ENCODE results near the gene RPL23.
A peak's percentile ranks its signal among the peaks of the same experiment; 100 is the strongest.

RPL23 gene

GRCh38 chr17:38872671-38873385, 19.3 kb upstream of the RPL23 start:
- 0 out of 2 replicates have a peak overlapping the region, but pooled peaks have one; percentile 11 for H3K27ac ChIP-seq (ENCODE audit: low read depth, low read length)
- H3K36me3 ChIP-seq (ENCODE audit: insufficient read depth, low read length): peaks cover 6% of the 10 kb centered on the region; the same call in 1 of the 2 replicates
- H2AFZ ChIP-seq (ENCODE audit: low read length, unreplicated experiment): no peak overlapping the region
- H3K79me2 ChIP-seq (ENCODE audit: control insufficient read depth, insufficient read depth, low read length, unreplicated experiment): peaks cover 74% of the 10 kb centered on the region
- H3K4me1 ChIP-seq (ENCODE audit: control insufficient read depth, insufficient read depth, low read length, unreplicated experiment): peaks cover 57% of the 10 kb centered on the region
- peak overlapping the region; percentile 99 for H3K4me3 ChIP-seq (ENCODE audit: low read depth, low read length)
- H3K27me3 ChIP-seq (ENCODE audit: insufficient read depth, low read length): no peaks in the 10 kb centered on the region

GRCh38 chr17:38872027-38872511, 18.5 kb upstream of the RPL23 start:
- Histone ChIP-seq H3K4me1 (ENCODE audit: control insufficient read depth, insufficient read depth, low read length, unreplicated experiment) (peaks cover 52% of the 10 kb centered on the region), H3K36me3 (ENCODE audit: insufficient read depth, low read length) (peaks cover 5% of the 10 kb centered on the region; the same call in 1 of the 2 replicates), H3K27ac (ENCODE audit: low read depth, low read length) (peak overlapping the region; percentile 12; the same call in 1 of the 2 replicates), H2AFZ (ENCODE audit: low read length, unreplicated experiment) (no peak overlapping the region), H3K4me3 (ENCODE audit: low read depth, low read length) (peak overlapping the region; percentile 99), H3K27me3 (ENCODE audit: insufficient read depth, low read length) (no peaks in the 10 kb centered on the region), H3K79me2 (ENCODE audit: control insufficient read depth, insufficient read depth, low read length, unreplicated experiment) (peaks cover 66% of the 10 kb centered on the region)

DNA sequence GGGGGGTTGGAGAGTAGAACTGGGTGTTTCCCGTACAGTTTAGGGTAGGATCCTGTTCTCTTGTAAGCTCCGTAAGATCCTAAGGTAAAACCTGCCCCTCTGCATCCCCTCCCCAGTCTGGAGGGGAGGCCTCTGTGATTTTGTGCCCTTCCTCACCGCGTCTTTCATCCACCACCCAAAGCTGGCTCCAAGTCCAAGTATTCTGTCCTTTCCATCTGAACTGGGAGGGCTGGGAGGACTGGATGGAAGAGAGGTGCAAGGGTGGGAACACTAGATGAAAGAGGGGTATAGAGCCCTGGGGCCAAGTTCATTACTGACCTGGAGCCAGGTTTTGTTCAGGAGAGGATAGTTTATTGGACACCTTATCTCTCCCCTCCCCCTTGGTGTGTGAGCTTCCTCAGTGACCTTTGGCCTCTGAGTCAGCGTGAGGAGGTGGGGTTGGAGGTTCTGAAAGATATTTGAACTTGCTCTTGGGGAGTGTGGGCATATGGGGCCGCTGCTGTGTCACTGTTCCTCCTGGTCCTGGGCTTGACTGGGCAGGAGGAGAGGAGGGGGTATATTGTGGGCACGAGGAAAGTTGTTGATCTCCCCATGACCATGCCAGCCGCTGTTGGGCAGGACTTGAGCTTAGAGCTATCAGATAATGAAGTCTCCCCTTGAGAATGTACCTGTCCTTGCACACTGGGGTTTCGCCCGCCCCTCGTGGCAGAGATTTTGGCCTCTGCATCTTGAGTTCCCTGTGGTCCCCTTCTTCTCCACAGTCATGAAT, 17.9 kb upstream of the RPL23 start:
- peak overlapping the region; percentile 57 for H3K27ac ChIP-seq (ENCODE audit: low read depth, low read length)
- no peaks in the 10 kb centered on the region for H3K27me3 ChIP-seq (ENCODE audit: insufficient read depth, low read length)
- H3K36me3 ChIP-seq (ENCODE audit: insufficient read depth, low read length): peaks cover 5% of the 10 kb centered on the region; the same call in 1 of the 2 replicates
- H2AFZ ChIP-seq (ENCODE audit: low read length, unreplicated experiment): no peak overlapping the region
- H3K4me3 ChIP-seq (ENCODE audit: low read depth, low read length): peak overlapping the region; percentile 99
- peaks cover 61% of the 10 kb centered on the region for H3K79me2 ChIP-seq (ENCODE audit: control insufficient read depth, insufficient read depth, low read length, unreplicated experiment)
- peaks cover 50% of the 10 kb centered on the region for H3K4me1 ChIP-seq (ENCODE audit: control insufficient read depth, insufficient read depth, low read length, unreplicated experiment)

- Histone ChIP-seq H3K79me2 (ENCODE audit: control insufficient read depth, insufficient read depth, low read length, unreplicated experiment) (peaks cover 54% of the 10 kb centered on the region), H3K36me3 (ENCODE audit: insufficient read depth, low read length) (peaks cover 5% of the 10 kb centered on the region; the same call in 1 of the 2 replicates), H3K4me1 (ENCODE audit: control insufficient read depth, insufficient read depth, low read length, unreplicated experiment) (peaks cover 46% of the 10 kb centered on the region), H3K27ac (ENCODE audit: low read depth, low read length) (peak overlapping the region; percentile 72), H3K4me3 (ENCODE audit: low read depth, low read length) (peak overlapping the region; percentile 99), H2AFZ (ENCODE audit: low read length, unreplicated experiment) (peak overlapping the region; percentile 70), H3K27me3 (ENCODE audit: insufficient read depth, low read length) (no peaks in the 10 kb centered on the region)
These were observed 17.0 kb upstream of the RPL23 start for GRCh38 chr17:38870259-38871165.

- Histone ChIP-seq H2AFZ (ENCODE audit: low read length, unreplicated experiment) (peak within 1 kb of the TSS; percentile 70), H3K4me1 (ENCODE audit: control insufficient read depth, insufficient read depth, low read length, unreplicated experiment) (peaks cover 37% of the 10 kb centered on the region)
These were observed 16.2 kb upstream of the RPL23 start, which contains the start of gene LASP1 for GRCh38 chr17:38869526-38870258. TSS of gene LASP1 (plus strand) at chr17:38870058. CDS start at chr17:38870190, 132 bp downstream.

DNA sequence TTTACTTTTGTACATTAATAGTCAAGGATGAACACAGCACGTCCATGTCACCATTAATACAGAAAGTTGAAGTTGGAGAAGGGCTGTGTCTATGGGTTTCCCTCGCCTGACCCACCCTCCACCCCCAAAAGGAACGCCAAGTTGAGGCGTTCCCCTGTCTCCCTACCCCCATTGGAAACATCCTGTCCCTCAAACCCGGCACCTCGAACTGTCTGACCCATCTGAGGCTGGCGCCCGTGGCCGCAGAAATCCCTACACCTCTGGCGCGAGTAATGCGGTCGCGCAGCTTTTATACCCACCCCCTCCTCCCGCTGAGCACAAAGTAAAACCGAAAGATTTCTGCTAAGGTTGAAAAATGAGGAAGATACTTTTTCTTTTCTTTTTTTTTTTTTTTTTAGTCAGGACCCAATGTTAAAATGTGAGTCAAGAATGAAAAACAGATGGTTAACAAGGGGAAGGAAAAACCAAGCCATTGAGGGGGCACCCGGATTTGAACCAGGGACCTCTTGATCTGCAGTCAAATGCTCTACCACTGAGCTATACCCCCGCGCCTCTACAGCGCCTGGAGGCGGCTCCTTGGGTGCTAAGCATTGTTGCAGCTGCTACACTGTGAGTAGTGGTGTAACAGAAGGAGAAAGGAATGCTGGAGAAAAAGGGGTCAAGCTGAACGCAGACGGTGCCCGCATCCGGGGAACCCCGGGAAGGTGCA, 15.4 kb upstream of the RPL23 start:
- peaks cover 31% of the 10 kb centered on the region for H3K4me1 ChIP-seq (ENCODE audit: control insufficient read depth, insufficient read depth, low read length, unreplicated experiment)

More at GRCh38 chr17:38869526-38870258, 16.2 kb upstream of the RPL23 start, which contains the start of gene LASP1:
- peak within 1 kb of the TSS; percentile 99 for H3K4me3 ChIP-seq (ENCODE audit: low read depth, low read length)
- H3K79me2 ChIP-seq (ENCODE audit: control insufficient read depth, insufficient read depth, low read length, unreplicated experiment): peaks cover 46% of the 10 kb centered on the region
- peaks cover 5% of the 10 kb centered on the region; the same call in 1 of the 2 replicates for H3K36me3 ChIP-seq (ENCODE audit: insufficient read depth, low read length)
- H3K27me3 ChIP-seq (ENCODE audit: insufficient read depth, low read length): no peaks in the 10 kb centered on the region
- H3K27ac ChIP-seq (ENCODE audit: low read depth, low read length): peak within 1 kb of the TSS; percentile 79

DNA sequence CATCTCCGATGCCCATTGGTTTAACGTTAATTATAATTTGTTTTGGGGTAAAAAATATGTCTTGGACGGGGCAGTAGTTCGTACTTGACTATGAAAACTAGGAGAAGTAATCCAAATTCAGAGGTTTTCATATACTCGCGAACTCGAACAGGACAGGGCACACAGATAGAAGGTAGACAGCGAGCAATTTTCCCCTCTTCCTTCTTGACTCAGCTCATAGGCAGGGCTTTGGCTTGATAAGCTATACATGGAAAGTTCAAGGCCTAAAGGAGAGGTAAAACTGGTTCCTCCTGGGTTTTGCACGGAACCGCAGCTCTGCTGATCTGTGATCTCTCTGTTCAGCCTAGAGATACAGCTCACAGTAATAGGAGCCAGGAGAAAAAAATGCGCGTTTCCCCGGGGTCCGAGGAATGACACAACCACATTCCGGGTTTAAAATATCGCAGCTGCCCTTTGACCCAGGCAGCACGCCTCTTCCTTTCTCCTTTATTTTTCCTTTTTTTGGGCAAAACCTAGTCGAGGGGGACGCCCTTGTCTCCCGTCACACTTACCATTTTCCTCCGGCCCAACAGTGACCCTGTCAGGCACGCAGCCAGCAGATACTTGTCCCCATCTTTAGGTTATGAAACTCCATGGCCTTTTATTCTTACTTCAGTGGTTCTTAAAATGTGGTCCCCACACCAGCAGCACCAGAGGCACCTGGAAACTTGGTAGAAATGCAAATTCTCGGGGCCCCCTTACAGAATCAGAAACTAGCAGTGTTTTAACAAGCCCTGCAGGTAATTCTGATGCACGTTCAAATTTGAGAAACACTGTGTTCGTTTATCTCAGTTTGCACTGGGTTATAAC, 14.7 kb upstream of the RPL23 start:
- peaks cover 5% of the 10 kb centered on the region; the same call in 1 of the 2 replicates for H3K36me3 ChIP-seq (ENCODE audit: insufficient read depth, low read length)
- no peaks in the 10 kb centered on the region for H3K27me3 ChIP-seq (ENCODE audit: insufficient read depth, low read length)
- H3K4me3 ChIP-seq (ENCODE audit: low read depth, low read length): peak overlapping the region; percentile 99
- H3K27ac ChIP-seq (ENCODE audit: low read depth, low read length): peak overlapping the region; percentile 79
- peaks cover 30% of the 10 kb centered on the region for H3K4me1 ChIP-seq (ENCODE audit: control insufficient read depth, insufficient read depth, low read length, unreplicated experiment)
- H2AFZ ChIP-seq (ENCODE audit: low read length, unreplicated experiment): peak overlapping the region; percentile 76
- H3K79me2 ChIP-seq (ENCODE audit: control insufficient read depth, insufficient read depth, low read length, unreplicated experiment): peaks cover 31% of the 10 kb centered on the region

More for the DNA sequence above, 15.4 kb upstream of the RPL23 start:
- H3K36me3 ChIP-seq (ENCODE audit: insufficient read depth, low read length): peaks cover 5% of the 10 kb centered on the region; the same call in 1 of the 2 replicates
- H3K4me3 ChIP-seq (ENCODE audit: low read depth, low read length): peak overlapping the region; percentile 99
- H2AFZ ChIP-seq (ENCODE audit: low read length, unreplicated experiment): peak overlapping the region; percentile 76
- H3K79me2 ChIP-seq (ENCODE audit: control insufficient read depth, insufficient read depth, low read length, unreplicated experiment): peaks cover 39% of the 10 kb centered on the region
- peak overlapping the region; percentile 79 for H3K27ac ChIP-seq (ENCODE audit: low read depth, low read length)
- no peaks in the 10 kb centered on the region for H3K27me3 ChIP-seq (ENCODE audit: insufficient read depth, low read length)

- Histone ChIP-seq H3K79me2 (ENCODE audit: control insufficient read depth, insufficient read depth, low read length, unreplicated experiment) (peaks cover 23% of the 10 kb centered on the region), H3K27ac (ENCODE audit: low read depth, low read length) (peak overlapping the region; percentile 79), H2AFZ (ENCODE audit: low read length, unreplicated experiment) (peak overlapping the region; percentile 76)
These were observed 13.9 kb upstream of the RPL23 start for GRCh38 chr17:38867179-38867967.

More at GRCh38 chr17:38867179-38867967, 13.9 kb upstream of the RPL23 start:
- Histone ChIP-seq H3K36me3 (ENCODE audit: insufficient read depth, low read length) (peaks cover 5% of the 10 kb centered on the region; the same call in 1 of the 2 replicates), H3K27me3 (ENCODE audit: insufficient read depth, low read length) (no peaks in the 10 kb centered on the region), H3K4me3 (ENCODE audit: low read depth, low read length) (peak overlapping the region; percentile 99), H3K4me1 (ENCODE audit: control insufficient read depth, insufficient read depth, low read length, unreplicated experiment) (peaks cover 26% of the 10 kb centered on the region)

Data from ACC112 (cell line).